ENCODE data around the gene RAB30.
"Not testable (repeated sequence)": the region's sequence is repeated elsewhere in the genome, so short reads cannot be mapped to it uniquely, and the experiment has no call there.

RAB30 gene

GRCh38 chr11:82975882-82976281 is 95.8 kb downstream of the RAB30 start:
- TF ChIP-seq CTCF (IDR thresholded peaks at IDR 0.05; ENCODE audit: poor library complexity, severe bottlenecking): no peak
- Histone ChIP-seq H3K4me1 (ENCODE audit: insufficient read depth, poor library complexity, severe bottlenecking) (peaks cover 26% of the 10 kb centered on the region), H3K4me3 (ENCODE audit: severe bottlenecking) (no peak overlapping the region), H3K27ac (ENCODE audit: poor library complexity, severe bottlenecking) (no peak overlapping the region), H3K27me3 (ENCODE audit: insufficient read depth, poor library complexity, severe bottlenecking) (no peaks in the 10 kb centered on the region), H3K36me3 (ENCODE audit: low read depth) (no peaks in the 10 kb centered on the region), H3K9me3 (ENCODE audit: severe bottlenecking) (no peaks in the 10 kb centered on the region)
- ATAC-seq (ENCODE audit: low read depth) (no peak), DNase-seq (ENCODE audit: low spot score) (no peak)

- Histone ChIP-seq H3K36me3 (ENCODE audit: low read depth) (no peaks in the 10 kb centered on the region), H3K9me3 (ENCODE audit: severe bottlenecking) (no peaks in the 10 kb centered on the region), H3K27ac (ENCODE audit: poor library complexity, severe bottlenecking) (no peak overlapping the region), H3K4me1 (ENCODE audit: insufficient read depth, poor library complexity, severe bottlenecking) (peaks cover 19% of the 10 kb centered on the region), H3K27me3 (ENCODE audit: insufficient read depth, poor library complexity, severe bottlenecking) (no peaks in the 10 kb centered on the region), H3K4me3 (ENCODE audit: severe bottlenecking) (no peak overlapping the region)
- DNase-seq (ENCODE audit: low spot score): no peak
- TF ChIP-seq CTCF (IDR thresholded peaks at IDR 0.05; ENCODE audit: poor library complexity, severe bottlenecking): no peak
- no peak for ATAC-seq (ENCODE audit: low read depth)
Measured at GRCh38 chr11:82974851-82975250, 96.8 kb downstream of the RAB30 start.

GRCh38 chr11:82974135-82974534 is 97.6 kb downstream of the RAB30 start:
- TF ChIP-seq CTCF (IDR thresholded peaks at IDR 0.05; ENCODE audit: poor library complexity, severe bottlenecking): no peak
- ATAC-seq (ENCODE audit: low read depth) (no peak), DNase-seq (ENCODE audit: low spot score) (no peak)
- Histone ChIP-seq H3K27me3 (ENCODE audit: insufficient read depth, poor library complexity, severe bottlenecking) (no peaks in the 10 kb centered on the region), H3K27ac (ENCODE audit: poor library complexity, severe bottlenecking) (no peak overlapping the region), H3K4me1 (ENCODE audit: insufficient read depth, poor library complexity, severe bottlenecking) (peaks cover 11% of the 10 kb centered on the region), H3K9me3 (ENCODE audit: severe bottlenecking) (no peaks in the 10 kb centered on the region), H3K4me3 (ENCODE audit: severe bottlenecking) (no peak overlapping the region), H3K36me3 (ENCODE audit: low read depth) (no peaks in the 10 kb centered on the region)

GRCh38 chr11:82972103-82972502 is 99.6 kb downstream of the RAB30 start:
- Histone ChIP-seq H3K27ac (ENCODE audit: poor library complexity, severe bottlenecking) (no peak overlapping the region), H3K36me3 (ENCODE audit: low read depth) (no peaks in the 10 kb centered on the region), H3K27me3 (ENCODE audit: insufficient read depth, poor library complexity, severe bottlenecking) (no peaks in the 10 kb centered on the region), H3K9me3 (ENCODE audit: severe bottlenecking) (no peaks in the 10 kb centered on the region), H3K4me1 (ENCODE audit: insufficient read depth, poor library complexity, severe bottlenecking) (no peaks in the 10 kb centered on the region), H3K4me3 (ENCODE audit: severe bottlenecking) (no peak overlapping the region)
- ATAC-seq (ENCODE audit: low read depth): no peak
- no peak for TF ChIP-seq CTCF (IDR thresholded peaks at IDR 0.05; ENCODE audit: poor library complexity, severe bottlenecking)
- no peak for DNase-seq (ENCODE audit: low spot score)

- H3K9me3 ChIP-seq (ENCODE audit: severe bottlenecking); DNase-seq (ENCODE audit: low spot score); H3K4me1 ChIP-seq (ENCODE audit: insufficient read depth, poor library complexity, severe bottlenecking); H3K36me3 ChIP-seq (ENCODE audit: low read depth); H3K27me3 ChIP-seq (ENCODE audit: insufficient read depth, poor library complexity, severe bottlenecking); H3K4me3 ChIP-seq (ENCODE audit: severe bottlenecking); ATAC-seq (ENCODE audit: low read depth); H3K27ac ChIP-seq (ENCODE audit: poor library complexity, severe bottlenecking): not testable (repeated sequence)
Measured at GRCh38 chr11:82971519-82971946, 100.2 kb downstream of the RAB30 start.

GRCh38 chr11:82970507-82971083 is 101.1 kb downstream of the RAB30 start:
- not testable (repeated sequence) for H3K27me3 ChIP-seq (ENCODE audit: insufficient read depth, poor library complexity, severe bottlenecking); H3K4me1 ChIP-seq (ENCODE audit: insufficient read depth, poor library complexity, severe bottlenecking); H3K9me3 ChIP-seq (ENCODE audit: severe bottlenecking); H3K36me3 ChIP-seq (ENCODE audit: low read depth); H3K4me3 ChIP-seq (ENCODE audit: severe bottlenecking); ATAC-seq (ENCODE audit: low read depth); H3K27ac ChIP-seq (ENCODE audit: poor library complexity, severe bottlenecking); DNase-seq (ENCODE audit: low spot score)
